22Rv1 (cell line): ENCODE measurements around the gene PLP1.

Source experiments
- ZFX ChIP-seq: fragments of 450-650 bp; IDR thresholded peaks from 2 replicates; pipeline ENCODE4 v1.6.1; 2017; ENCODE audit warnings: antibody characterized with exemption, borderline replicate concordance
- TF ChIP-seq, protein P1 (sequence below): fragments of 450-650 bp; IDR thresholded peaks from 2 replicates; pipeline ENCODE4 v1.5.1; 2017; ENCODE audit warnings: mild to moderate bottlenecking

DNA sequence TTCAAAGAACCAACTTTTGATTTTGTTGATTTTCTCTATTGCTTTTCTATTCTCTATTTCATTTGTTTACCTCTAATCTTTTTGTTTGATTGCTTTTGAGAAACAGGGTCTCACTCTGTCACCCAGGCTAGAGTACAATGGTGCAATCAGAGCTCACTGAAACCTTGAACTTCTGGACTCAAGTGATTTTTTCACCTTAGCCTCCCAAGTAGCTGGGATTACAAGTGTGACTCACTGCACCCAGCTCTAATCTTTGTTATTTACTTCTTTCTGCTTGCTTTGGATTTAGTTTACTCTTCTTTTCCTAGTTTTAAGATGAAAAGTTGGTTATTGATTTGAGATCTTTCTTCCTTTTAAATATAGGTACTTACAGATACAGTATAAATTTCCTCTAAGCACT, 29.2 kb downstream of the PLP1 start:
- TF ChIP-seq, protein P1, sequence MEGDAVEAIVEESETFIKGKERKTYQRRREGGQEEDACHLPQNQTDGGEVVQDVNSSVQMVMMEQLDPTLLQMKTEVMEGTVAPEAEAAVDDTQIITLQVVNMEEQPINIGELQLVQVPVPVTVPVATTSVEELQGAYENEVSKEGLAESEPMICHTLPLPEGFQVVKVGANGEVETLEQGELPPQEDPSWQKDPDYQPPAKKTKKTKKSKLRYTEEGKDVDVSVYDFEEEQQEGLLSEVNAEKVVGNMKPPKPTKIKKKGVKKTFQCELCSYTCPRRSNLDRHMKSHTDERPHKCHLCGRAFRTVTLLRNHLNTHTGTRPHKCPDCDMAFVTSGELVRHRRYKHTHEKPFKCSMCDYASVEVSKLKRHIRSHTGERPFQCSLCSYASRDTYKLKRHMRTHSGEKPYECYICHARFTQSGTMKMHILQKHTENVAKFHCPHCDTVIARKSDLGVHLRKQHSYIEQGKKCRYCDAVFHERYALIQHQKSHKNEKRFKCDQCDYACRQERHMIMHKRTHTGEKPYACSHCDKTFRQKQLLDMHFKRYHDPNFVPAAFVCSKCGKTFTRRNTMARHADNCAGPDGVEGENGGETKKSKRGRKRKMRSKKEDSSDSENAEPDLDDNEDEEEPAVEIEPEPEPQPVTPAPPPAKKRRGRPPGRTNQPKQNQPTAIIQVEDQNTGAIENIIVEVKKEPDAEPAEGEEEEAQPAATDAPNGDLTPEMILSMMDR: no peak
- no peak for TF ChIP-seq ZFX
